GM18861 (cell line): ENCODE results near the gene NRF1.

Experiments
- ATAC-seq: cut with Tn5 transposase; IDR thresholded peaks from one replicate; pipeline ENCODE4 v1.9.1; 2021; ENCODE audit not compliant: unreplicated experiment

NRF1 gene

GRCh38 chr7:129796186-129796775, 184.8 kb downstream of the NRF1 start:
- ATAC-seq, result no peak

GRCh38 chr7:129797214-129797789, 185.8 kb downstream of the NRF1 start:
- ATAC-seq, result no peak

GRCh38 chr7:129798616-129799349, 187.3 kb downstream of the NRF1 start:
- ATAC-seq, result no peak

- no peak for ATAC-seq
Observed at GRCh38 chr7:129799350-129799955, 187.9 kb downstream of the NRF1 start.

- no peak for ATAC-seq
Observed at GRCh38 chr7:129800901-129801300, 189.4 kb downstream of the NRF1 start.

- ATAC-seq, result no peak
Observed at GRCh38 chr7:129801882-129802281, 190.4 kb downstream of the NRF1 start.

GRCh38 chr7:129803546-129804081, 192.1 kb downstream of the NRF1 start:
- ATAC-seq, result no peak

GRCh38 chr7:129804111-129804889, 192.8 kb downstream of the NRF1 start:
- ATAC-seq, result no peak

- ATAC-seq, result no peak
Observed at GRCh38 chr7:129804890-129805719, 193.6 kb downstream of the NRF1 start.
